Stimulated activated CD4-positive, alpha-beta T cell treated with anti-CD3 and anti-CD28 coated beads, Interleukin-1b, Interleukin-23, amount 100 ng/mL, for 1 hour (primary cell): Measurements from ENCODE around the gene THSD7A.

Experiments used
- DNase-seq, 2 donors: peaks; one replicate each; pipeline ENCODE4 v3.0.0-alpha.2; 2020; ENCODE audit warnings: low read depth in 2 of 2

Gene THSD7A

GRCh38 chr7:11633310-11633709, 198.7 kb downstream of the THSD7A start:
- DNase-seq = no peak

DNA sequence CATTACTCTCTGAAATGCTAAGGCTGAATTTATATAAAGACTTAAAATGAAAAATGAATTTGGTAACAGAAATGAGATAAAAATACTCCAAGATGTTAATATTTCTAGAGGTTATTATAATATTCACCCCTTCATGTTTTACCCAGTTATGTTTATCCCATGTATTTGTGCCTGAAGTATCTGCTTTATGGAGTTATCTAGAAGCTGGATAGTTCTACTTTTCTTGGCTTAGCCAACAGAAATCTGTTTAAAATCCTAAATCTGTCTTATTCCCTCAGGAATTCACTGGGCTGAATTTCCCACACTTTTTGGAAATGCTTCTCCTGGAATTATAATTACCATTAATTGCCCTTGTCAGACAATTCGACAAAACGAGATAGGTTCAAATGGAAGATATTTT, 201.6 kb downstream of the THSD7A start:
- no peak for DNase-seq

DNA sequence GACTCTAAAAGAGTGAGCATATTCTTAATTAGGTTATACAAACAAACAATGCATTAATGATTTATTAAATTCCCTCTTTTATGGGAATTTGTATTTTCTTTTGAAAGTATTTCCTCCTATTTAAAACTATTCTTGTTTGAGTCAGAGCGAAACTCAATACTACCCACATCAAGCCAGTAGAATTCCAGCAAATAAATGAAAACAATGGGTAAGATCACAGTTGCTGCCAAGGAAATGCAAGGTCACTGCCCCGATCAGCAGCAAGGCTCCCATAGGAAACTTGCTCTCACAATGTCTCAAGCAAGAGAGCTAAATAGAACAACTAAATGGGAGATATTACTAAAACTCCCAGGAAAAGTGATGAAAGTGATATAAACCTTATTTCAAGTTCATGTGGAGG, 206.3 kb downstream of the THSD7A start:
- no peak for DNase-seq

DNA sequence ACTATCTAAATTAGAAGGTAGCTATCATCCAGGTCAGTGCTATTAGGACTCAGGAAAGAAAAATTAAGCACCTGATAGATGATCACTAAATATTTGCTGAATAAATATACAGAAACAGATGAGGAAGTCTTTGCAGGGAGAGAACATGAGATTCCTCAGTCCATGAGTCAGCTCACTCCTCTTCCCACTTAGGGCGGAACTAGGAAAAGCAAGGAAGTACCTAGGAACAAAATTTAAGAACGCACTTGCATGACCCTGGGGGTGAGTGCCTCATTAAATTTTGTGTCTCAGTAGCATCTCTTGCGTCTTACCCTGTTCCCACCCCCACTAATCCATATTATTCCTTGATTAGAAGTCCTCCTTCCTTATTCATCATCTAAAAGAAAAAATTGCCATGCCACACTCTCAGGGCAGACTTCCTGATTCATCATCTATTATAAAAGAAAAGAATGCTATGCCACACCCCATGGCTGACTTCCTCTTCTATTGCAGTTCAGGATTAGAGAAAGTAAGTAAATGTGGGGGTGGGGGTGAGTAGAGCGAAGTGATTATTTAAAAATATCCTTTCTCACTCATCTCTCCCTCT, 208.8 kb downstream of the THSD7A start:
- DNase-seq = no peak

DNA sequence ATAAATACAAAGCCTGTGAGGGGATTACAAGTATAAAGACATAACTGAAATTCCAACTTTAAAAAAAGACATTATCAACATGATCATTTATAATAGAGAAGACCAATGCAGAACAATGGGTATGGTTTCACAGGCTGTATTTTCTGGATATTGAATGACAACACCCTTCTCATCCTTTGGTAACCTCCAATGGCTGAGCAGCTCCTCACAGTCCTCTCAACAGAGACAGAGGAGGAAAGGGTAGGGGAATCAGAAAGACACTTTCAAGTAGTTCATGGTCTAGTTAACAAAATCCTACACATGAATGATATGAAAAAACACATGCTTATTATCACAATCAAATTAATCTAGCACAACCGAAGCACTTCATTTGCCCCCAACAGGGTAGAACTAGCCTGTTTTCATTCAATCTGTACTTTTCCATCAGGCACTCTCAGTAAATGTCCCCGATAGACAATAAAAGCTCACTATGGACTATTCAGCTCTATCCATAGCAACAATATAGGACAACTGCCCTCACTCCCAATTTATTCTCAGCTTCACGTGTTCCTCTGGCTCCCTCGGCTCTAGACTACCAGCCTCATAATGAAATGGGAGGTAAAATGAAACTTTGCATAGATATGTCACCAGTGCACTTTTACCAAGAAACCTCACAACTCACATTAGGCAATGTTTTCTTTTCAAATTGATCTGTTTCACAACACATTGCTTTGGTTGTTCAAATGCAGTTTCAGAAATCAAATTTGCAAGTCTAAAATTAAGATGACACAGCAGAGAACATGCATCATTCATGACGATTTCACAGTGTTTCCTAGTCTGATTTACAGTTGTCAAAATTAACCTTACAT, 211.4 kb downstream of the THSD7A start:
- no peak for DNase-seq

- DNase-seq = no peak
Measured at GRCh38 chr7:11616466-11616865, 215.5 kb downstream of the THSD7A start.

- no peak for DNase-seq
Measured at GRCh38 chr7:11615174-11615573, 216.8 kb downstream of the THSD7A start.

DNA sequence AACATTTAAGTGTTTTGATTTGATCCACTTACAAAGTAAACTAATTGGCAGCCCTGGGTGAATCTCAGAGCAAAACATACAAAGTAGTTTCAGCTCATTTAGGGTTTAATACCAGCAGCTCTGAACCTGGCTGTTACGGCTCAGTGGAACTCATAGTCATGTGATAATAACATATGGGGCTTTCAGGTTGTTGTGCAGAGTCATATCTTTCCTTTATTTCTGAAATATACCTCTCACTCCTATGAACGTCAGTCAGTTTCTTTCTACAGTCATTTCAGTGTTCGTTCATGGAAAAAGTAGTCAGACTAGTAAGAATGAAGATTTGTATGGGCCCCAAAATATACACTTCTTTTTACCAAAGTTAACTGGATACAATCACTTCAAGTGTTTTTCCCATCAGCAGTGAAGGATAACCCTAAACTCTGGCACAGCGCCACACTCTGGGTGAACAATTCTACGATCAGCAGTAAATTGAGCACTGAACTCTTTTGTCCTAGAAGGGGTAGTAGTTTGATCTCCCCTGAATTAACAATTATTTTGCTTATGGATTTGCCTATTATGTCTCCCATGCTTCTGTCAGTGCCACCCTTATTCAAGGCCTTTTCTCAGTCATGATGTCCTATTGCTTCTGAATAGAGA, 218.6 kb downstream of the THSD7A start:
- no peak for DNase-seq

DNA sequence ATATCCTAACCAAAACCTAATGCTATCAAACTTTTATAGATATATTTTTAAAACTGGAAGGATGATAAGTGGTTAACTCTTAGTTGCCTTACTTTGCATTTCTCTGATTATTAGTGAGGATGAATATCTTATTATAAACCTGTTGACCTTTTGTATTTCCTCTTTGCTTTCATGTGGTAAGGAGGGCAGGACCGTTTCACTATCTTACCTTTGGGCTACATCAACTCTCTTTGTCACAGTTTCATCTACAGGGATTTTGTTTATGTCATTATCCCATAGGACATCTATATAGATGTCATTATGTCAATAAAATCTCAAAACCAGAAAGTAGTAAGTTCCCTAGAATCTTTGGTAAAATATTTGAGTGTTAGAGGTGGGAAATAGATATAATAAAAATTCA, 219.3 kb downstream of the THSD7A start:
- DNase-seq = no peak

- DNase-seq = no peak
Measured at GRCh38 chr7:11609096-11609670, 222.8 kb downstream of the THSD7A start.

- DNase-seq = no peak
Measured at GRCh38 chr7:11607686-11608085, 224.3 kb downstream of the THSD7A start.

GRCh38 chr7:11605749-11606148, 226.2 kb downstream of the THSD7A start:
- DNase-seq = no peak

DNA sequence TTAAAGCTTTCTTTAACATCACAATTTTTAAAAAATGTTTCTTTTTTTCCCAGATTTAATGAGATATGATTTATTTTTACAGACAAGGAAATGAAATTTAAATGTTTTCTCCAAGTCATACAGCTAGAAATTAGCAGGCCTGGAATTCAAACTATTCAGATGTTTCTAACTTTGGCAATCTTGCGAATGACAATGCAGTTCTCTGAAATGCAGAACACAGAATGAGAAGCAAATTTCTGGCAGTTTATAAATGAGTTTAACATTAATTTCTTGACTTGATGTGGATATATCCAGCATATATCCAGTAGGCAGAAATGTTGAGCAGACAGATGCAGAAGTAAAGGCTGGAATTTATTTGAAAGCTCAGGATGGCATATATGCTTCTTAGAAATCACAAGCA, 227.5 kb downstream of the THSD7A start:
- no peak for DNase-seq

DNA sequence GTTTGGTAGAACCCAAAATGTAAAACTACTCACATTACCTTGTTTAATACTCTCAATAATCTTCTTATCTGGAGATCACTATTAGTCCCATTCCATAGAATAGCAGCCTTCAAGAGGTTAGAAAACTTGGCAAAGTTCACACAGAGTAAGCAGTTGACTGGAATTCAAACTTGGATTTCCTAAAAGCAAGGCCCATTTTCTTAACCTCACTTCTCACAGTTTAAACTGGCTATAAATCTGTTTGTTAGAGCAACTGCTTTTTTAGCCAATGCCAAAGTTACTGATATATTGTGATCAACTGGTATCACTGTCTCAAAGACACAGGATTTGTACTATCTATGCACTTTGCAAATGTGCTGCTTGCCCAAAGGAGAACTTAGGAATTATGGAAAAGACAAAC, 230.2 kb downstream of the THSD7A start:
- no peak for DNase-seq

- DNase-seq = no peak
Measured at GRCh38 chr7:11593322-11593721, 238.7 kb downstream of the THSD7A start.

DNA sequence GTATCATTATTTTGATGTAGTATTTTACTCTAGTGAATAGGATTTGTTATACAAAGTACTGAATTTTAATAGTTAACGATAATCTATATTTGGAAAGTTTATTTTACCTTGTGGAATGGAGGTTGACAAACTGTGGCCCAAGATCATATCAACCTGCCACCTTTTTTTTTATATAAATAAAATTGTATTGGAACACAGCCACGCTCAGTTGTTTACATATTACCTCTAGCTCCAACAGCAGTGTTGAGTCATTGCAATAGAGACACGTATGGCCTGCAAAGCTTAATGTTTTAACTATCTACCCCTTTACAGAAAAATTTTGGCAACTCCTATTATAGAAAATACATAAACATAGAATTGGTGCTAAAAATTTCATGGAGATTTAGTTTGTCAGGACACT, 239.3 kb downstream of the THSD7A start:
- DNase-seq = no peak

DNA sequence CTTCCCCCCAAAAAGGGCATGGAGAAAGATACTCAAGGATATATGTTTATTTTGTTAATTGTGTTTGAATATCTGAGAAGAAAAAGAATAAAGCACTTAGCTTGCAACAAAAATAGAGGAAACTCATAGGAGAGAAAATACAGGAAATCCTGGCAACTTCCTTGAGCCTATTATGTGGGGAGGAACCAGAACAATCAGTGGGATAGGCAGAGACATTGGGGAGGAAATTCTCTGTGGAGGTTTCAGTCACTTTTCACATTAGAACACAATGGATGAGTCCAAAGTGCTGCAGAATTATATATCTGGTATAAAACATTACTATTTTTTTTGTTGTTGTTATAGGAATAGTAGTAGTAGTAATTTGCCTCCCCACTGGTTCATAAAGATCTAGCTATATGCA, 240.1 kb downstream of the THSD7A start:
- DNase-seq = no peak

DNA sequence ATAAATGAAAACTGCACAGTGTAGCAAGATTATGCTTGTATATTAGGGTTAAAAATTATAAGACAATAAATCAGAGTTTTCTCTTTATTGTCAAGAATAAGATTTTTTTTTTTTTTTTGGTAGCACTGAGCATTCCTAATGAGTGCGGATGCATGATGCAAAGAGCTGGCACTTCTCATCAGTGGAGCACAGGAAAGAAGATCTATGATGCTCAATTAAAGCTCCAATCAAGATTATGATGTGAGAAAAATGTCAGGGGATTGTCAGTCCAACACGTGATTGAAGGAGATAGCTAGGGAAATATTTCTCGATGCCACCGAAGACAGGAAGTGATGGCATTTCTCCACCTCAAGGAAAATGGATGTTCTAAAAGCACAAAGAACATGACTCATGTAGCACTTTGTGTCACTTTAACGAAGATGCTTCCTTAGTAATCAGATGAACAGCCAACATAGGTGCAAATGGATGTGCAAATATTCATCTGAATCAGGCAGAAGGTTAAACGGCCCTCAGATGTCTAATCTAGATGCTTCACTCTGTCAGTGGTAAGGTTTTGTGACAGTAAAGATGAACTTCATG, 240.9 kb downstream of the THSD7A start:
- no peak for DNase-seq

DNA sequence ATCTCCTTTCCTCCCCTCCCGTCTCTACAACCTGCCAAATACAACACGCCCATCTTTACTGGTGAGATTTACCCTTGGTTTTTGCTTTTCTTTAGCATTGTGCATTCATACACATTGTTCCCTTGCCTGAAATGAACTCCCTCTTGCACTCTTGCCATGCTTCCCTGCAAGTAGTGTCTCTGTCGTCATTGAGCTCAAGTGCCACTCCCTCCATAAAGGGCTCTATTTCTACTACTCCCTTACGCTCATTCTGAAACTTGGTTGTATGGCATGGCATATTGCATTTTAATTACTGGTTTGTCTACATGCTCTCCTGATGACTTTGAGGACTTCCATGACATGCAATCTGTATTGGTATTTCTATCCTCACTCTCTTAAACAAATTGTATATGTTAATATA, 242.7 kb downstream of the THSD7A start:
- no peak for DNase-seq

DNA sequence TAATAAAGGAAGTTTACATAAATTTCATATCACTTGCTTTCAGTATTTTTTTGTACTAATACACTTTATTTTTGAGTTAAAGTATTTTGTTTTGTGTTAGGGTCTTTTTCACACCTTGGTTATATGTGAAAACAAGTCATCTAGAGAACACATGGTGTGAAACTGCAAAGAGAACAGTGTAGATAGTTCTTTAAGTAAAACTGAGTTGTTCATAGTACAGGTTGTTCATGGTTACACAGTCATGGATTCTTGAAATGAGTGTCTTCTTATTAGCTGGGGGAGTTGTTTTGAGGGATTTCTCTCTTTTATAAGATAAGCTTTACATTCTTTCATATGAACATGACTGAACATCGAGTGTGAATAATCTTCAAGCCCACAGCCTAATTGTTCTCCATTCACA, 244.2 kb downstream of the THSD7A start:
- no peak for DNase-seq

DNA sequence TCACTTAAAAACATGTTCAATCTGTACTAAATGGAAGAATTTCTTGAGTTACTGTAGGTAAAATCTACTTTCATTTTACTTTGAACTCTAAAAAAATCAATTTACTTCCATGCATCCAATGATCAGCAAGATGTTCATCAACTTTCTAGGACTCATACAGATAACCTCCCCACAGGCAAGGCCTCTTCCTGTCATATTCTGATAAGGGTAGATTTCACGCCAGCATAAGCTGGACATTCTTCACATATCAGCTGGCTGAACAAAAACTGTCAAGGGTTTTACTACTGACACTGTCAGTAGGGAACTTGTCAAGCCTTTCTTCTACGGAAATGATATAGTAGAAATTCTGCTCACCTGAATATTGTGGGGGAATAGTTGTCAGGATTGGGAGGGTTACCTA, 244.9 kb downstream of the THSD7A start:
- no peak for DNase-seq

DNA sequence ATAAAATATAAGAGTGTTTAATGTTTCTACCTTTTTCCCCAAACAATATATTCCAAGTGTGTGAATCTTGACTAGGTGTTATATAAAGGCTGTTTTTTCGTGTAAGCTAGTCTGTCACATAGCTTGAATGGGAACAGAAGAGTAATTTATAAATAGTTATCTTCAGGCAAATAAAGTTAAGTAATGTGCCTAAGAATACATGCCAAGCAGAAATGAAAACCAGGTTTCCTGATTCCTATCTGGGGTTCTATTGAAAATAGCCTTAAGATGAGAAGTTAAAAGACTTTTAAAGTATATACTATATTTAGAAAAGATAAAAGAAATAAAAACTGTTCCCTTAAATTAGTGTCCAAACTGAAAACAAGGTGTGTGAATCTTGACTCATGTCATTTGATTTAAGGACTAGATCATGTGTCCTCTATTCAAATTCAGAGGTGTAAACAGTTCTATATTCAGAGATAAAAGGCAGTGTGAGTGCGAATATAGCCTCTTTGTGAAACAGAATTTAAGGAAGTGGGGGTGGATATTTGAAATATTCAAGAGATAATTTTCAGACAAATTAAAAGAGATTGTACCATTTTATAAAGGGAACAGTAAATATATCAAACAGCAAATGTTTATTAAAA, 247.5 kb downstream of the THSD7A start:
- DNase-seq = no peak
